Transverse colon (tissue), 3 donors: ENCODE measurements around the gene OR6M1.

ENCODE experiments used
- EP300 ChIP-seq: sonication (generic); formaldehyde crosslinking; IDR thresholded peaks from one replicate; pipeline ENCODE4 v1.6.1; 2017; ENCODE audit warnings: antibody characterized with exemption, low read depth
- POLR2A ChIP-seq: fragments of 450-650 bp; IDR thresholded peaks from one replicate; pipeline ENCODE4 v1.6.1; 2016; ENCODE audit warnings: antibody characterized with exemption, mild to moderate bottlenecking, moderate library complexity
- TF ChIP-seq, protein P1 (sequence below), 5 experiments: fragments of 200-600 bp in 3 of 5; fragments of 450-650 bp in 2 of 5; sonication (generic) in 3 of 5; IDR thresholded peaks; 1 replicate in 2 of 5; 2 replicates in 3 of 5; pipeline ENCODE4 v1.5.1; 2016 to 2017; ENCODE audit warnings: antibody characterized with exemption in 5 of 5, inconsistent platforms in 3 of 5, mild to moderate bottlenecking in 2 of 5, moderate library complexity in 1 of 5

DNA sequence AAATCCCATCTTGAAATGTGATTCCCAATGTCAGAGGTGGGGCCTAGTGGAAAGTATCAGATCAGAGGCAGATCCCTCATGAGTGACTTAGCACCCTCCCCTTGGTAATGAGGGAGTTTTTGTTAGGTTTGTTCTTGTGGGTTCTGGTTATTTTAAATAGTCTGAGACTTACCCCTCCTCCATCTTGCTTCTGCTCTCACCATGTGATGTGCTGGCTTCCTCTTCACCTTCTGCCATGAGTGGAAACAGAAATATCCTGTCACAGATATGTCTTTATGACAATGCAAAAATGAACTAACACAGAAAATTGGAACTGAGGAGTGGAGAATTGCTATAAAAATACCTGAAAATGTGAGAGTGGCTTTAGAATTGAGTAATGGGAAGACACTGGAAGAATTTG, 46.2 kb upstream of the OR6M1 start:
- TF ChIP-seq EP300: no peak
- TF ChIP-seq POLR2A: no peak
- TF ChIP-seq, protein P1, sequence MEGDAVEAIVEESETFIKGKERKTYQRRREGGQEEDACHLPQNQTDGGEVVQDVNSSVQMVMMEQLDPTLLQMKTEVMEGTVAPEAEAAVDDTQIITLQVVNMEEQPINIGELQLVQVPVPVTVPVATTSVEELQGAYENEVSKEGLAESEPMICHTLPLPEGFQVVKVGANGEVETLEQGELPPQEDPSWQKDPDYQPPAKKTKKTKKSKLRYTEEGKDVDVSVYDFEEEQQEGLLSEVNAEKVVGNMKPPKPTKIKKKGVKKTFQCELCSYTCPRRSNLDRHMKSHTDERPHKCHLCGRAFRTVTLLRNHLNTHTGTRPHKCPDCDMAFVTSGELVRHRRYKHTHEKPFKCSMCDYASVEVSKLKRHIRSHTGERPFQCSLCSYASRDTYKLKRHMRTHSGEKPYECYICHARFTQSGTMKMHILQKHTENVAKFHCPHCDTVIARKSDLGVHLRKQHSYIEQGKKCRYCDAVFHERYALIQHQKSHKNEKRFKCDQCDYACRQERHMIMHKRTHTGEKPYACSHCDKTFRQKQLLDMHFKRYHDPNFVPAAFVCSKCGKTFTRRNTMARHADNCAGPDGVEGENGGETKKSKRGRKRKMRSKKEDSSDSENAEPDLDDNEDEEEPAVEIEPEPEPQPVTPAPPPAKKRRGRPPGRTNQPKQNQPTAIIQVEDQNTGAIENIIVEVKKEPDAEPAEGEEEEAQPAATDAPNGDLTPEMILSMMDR (IDR thresholded peaks at IDR 0.05): no peak
